ENCODE measurements around the gene PUS7. TPM values are rescaled to one million over a fixed set of nuclear protein-coding genes. Genes with fewer than 3 reads are reported as not detected.
A peak's percentile ranks its signal among the peaks of the same experiment; 100 is the strongest.

The PUS7 gene
- total and polyA plus RNA-seq, 8 donors = 10.3 to 34.1 (median 28.1) TPM

GRCh38 chr7:105559926-105560325 lies 37.9 kb upstream of the PUS7 start:
- H3K4me1 ChIP-seq = no peaks in the 10 kb centered on the region
- no peak overlapping the region for H3K27ac ChIP-seq
- intact Hi-C loops (cut with DNase I) = no loop called here
- no peaks in the 10 kb centered on the region for H3K27me3 ChIP-seq
- H3K36me3 ChIP-seq = peaks cover 1 to 91% of the 10 kb centered on the region in 2 donors
- no peak for ATAC-seq
- no peak for DNase-seq
- H3K4me3 ChIP-seq = no peak overlapping the region
- no peak for TF ChIP-seq CTCF (IDR thresholded peaks at IDR 0.05)
- H3K9me3 ChIP-seq = no peaks in the 10 kb centered on the region

GRCh38 chr7:105538339-105538738 lies 16.3 kb upstream of the PUS7 start:
- no peak overlapping the region for H3K27ac ChIP-seq
- H3K36me3 ChIP-seq = peaks cover 0 to 73% of the 10 kb centered on the region in 2 donors
- intact Hi-C loops (cut with DNase I) = no loop called here
- H3K9me3 ChIP-seq = no peaks in the 10 kb centered on the region
- no peaks in the 10 kb centered on the region for H3K27me3 ChIP-seq
- peaks cover 0 to 8% of the 10 kb centered on the region in 2 donors for H3K4me1 ChIP-seq
- H3K4me3 ChIP-seq = no peak overlapping the region
- DNase-seq (no peak), ATAC-seq (no peak)
- TF ChIP-seq CTCF (IDR thresholded peaks at IDR 0.05) = no peak

GRCh38 chr7:105532709-105533460 lies 10.8 kb upstream of the PUS7 start:
- H3K9me3 ChIP-seq = no peaks in the 10 kb centered on the region
- ATAC-seq = no peak
- no peaks in the 10 kb centered on the region for H3K27me3 ChIP-seq
- no peak for DNase-seq
- H3K36me3 ChIP-seq = peaks cover 0 to 18% of the 10 kb centered on the region in 2 donors
- H3K27ac ChIP-seq = peak overlapping the region; percentile 69 to 90
- TF ChIP-seq CTCF (IDR thresholded peaks at IDR 0.05) = no peak
- H3K4me3 ChIP-seq = peak overlapping the region; percentile 76 to 97
- intact Hi-C loops (cut with DNase I) = no loop called here
- H3K4me1 ChIP-seq = peaks cover 7 to 22% of the 10 kb centered on the region in 2 donors

DNA sequence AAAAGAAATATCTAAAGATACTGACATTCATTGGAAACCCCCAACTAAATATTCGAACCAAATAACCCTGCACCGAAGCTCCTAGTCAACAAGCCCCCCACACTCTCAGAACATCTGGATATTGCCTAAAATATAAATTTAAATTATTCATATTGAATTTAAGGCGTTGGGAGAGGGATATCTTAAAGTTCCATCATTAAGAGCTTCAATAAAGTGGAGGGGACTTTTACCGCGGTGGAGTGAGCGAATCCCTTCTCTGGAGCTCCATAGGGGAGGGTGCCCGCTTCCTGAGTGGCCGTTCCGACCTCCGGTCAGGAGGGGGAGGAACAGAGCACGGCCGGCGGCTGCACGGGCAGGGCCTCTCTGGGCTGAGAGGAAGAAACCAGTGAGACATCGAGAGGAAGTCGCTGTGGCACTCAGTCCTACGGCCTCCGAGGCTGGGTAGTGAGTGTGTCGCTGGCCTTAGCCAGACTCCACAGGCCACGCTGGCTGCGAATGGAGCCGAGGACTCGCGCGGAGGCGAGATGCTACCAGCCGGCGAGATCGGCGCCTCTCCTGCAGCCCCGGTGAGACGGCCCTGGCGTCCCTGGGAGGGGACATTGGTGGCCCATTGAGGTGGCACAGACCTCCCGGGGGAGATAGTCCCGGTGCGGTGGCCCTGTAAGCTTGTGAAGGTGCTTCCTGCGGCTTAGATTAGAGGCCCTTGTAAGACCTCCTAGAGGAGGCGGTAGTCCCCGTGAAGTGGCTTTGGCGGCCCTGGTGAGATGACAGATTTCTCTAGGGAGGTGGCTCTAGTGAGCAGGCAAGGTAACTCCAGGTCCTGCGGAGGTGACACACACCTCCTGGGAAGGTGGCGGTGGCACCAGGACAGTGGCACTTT lies 10.0 kb upstream of the PUS7 start, which contains the start of gene RINT1:
Gene RINT1 (plus strand): TSS at position 410 of the 880 bp plus-strand sequence. CDS start 115 bp downstream, at position 525.
- peak; percentile 83 to 99 (median 94) for DNase-seq
- H3K9me3 ChIP-seq = no peaks in the 10 kb centered on the region
- H3K36me3 ChIP-seq = peaks cover 0 to 10% of the 10 kb centered on the region in 2 donors
- intact Hi-C loops (cut with DNase I) = no loop called here
- peak; percentile 51 to 54 for TF ChIP-seq CTCF (IDR thresholded peaks at IDR 0.05)
- H3K27me3 ChIP-seq = no peaks in the 10 kb centered on the region
- H3K4me3 ChIP-seq = peak within 1 kb of the TSS; percentile 76 to 97
- H3K4me1 ChIP-seq = peaks cover 7 to 22% of the 10 kb centered on the region in 2 donors
- peak within 1 kb of the TSS; percentile 69 to 90 for H3K27ac ChIP-seq
- ATAC-seq = peak; percentile 100

- Histone ChIP-seq H3K4me3 (no peak overlapping the region), H3K27me3 (no peaks in the 10 kb centered on the region), H3K36me3 (no peaks in the 10 kb centered on the region), H3K9me3 (no peaks in the 10 kb centered on the region), H3K4me1 (peaks cover 7 to 22% of the 10 kb centered on the region in 2 donors), H3K27ac (no peak overlapping the region)
- TF ChIP-seq CTCF (IDR thresholded peaks at IDR 0.05) = no peak
- intact Hi-C loops (cut with DNase I) = no loop called here
- ATAC-seq (no peak), DNase-seq (no peak)
These were observed 8.5 kb upstream of the PUS7 start for GRCh38 chr7:105530546-105530945.

Measured in left lung (tissue), 10 donors.